Testis (tissue), 2 donors: ENCODE results near the gene ATAD3B.
"Not testable (repeated sequence)": the region's sequence is repeated elsewhere in the genome, so short reads cannot be mapped to it uniquely, and the experiment has no call there.

ENCODE experiments used
- POLR2A ChIP-seq: fragments of 450-650 bp; IDR thresholded peaks from one replicate; pipeline ENCODE4 v1.6.1; 2017; ENCODE audit warnings: antibody characterized with exemption, mild to moderate bottlenecking, moderate library complexity
- TF ChIP-seq, protein P1 (sequence below), 3 experiments: fragments of 450-650 bp in 2 of 3; fragments of 200-600 bp in 1 of 3; sonication (generic) in 1 of 3; IDR thresholded peaks; one replicate each; pipeline ENCODE4 v1.5.1; 2016 to 2019; ENCODE audit warnings: antibody characterized with exemption in 3 of 3, mild to moderate bottlenecking in 2 of 3, moderate library complexity in 1 of 3

GRCh38 chr1:1456683-1457255 is 14.8 kb upstream of the ATAD3B start:
- TF ChIP-seq, protein P1, sequence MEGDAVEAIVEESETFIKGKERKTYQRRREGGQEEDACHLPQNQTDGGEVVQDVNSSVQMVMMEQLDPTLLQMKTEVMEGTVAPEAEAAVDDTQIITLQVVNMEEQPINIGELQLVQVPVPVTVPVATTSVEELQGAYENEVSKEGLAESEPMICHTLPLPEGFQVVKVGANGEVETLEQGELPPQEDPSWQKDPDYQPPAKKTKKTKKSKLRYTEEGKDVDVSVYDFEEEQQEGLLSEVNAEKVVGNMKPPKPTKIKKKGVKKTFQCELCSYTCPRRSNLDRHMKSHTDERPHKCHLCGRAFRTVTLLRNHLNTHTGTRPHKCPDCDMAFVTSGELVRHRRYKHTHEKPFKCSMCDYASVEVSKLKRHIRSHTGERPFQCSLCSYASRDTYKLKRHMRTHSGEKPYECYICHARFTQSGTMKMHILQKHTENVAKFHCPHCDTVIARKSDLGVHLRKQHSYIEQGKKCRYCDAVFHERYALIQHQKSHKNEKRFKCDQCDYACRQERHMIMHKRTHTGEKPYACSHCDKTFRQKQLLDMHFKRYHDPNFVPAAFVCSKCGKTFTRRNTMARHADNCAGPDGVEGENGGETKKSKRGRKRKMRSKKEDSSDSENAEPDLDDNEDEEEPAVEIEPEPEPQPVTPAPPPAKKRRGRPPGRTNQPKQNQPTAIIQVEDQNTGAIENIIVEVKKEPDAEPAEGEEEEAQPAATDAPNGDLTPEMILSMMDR (IDR thresholded peaks at IDR 0.05) = not testable (repeated sequence)
- TF ChIP-seq POLR2A = not testable (repeated sequence)
